Measurements from ENCODE around the gene PDLIM4.

GRCh38 chr5:132279801-132280200 lies 22.3 kb downstream of the PDLIM4 start:
- no peak for TF ChIP-seq CTCF (IDR thresholded peaks at IDR 0.05)
- TF ChIP-seq POLR2A (IDR thresholded peaks at IDR 0.05), result no peak

Measured in heart left ventricle (tissue), 13 donors.